Stimulated activated CD4-positive, alpha-beta T cell treated with anti-CD3 and anti-CD28 coated beads, Interleukin-4, amount 100 ng/mL, for 48 hours (primary cell): ENCODE measurements around the gene SPON2.

Experiments
- DNase-seq, 2 donors: peaks; one replicate each; pipeline ENCODE4 v3.0.0-alpha.2; 2020; ENCODE audit warnings: low read depth in 2 of 2

SPON2 gene

DNA sequence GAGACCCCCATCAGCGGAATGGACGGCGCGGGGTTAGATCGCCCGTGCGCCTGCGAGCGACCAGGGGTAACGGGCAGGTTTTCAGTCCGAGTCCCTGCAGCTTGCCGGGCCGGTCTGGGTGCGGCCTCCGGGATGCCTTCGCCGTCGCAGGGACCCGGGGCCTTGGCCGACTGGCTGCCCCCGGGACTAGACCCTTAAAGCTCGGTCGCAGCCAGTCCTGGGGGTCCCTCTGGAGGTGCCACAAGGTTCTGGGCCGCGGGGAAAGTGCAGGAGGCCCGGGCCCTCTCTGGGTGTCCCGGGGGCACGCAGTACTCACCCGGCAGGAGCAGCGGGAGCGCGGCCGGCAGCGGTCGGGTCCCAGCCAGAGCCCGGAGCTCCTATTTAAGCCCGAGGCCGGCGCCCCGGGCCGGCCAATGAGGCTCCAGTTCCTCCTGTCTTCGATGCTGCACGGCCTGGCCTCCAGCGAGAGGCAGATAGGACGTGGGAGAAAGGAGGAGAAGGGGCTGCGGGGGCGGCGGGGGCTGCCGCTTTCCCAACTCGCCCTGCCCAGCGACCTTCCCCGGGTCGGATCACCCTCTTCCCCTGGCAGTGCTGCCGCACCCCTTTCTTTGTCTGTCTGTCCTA lies at the start of gene SPON2:
SPON2 (minus strand) TSS at position 356 of the 624 bp plus-strand sequence.
- no peak for DNase-seq

- no peak for DNase-seq
These were observed 48.9 kb upstream of the SPON2 start for GRCh38 chr4:1221155-1221870.

DNA sequence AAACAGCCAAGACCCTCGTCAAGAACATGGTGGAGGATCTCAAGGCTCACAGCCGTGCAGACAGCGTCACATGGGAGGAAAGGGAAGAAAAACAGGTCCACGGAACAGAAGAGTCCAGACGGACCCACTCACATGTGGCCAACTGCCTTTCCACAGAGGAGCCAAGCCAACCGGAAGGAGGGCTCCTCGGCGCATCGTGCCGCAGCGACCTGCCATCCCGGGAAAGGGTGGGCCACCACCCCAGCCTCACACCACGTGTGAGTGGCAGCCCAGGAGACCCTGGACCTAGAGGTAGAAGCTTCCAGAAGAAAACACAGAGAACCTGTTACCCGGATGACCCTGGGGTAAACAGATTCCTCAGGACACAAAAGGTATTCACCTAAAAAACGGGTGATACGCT lies 48.2 kb upstream of the SPON2 start:
- DNase-seq, result no peak

GRCh38 chr4:1219566-1219950 lies 47.2 kb upstream of the SPON2 start:
- DNase-seq, result no peak

- DNase-seq, result no peak
These were observed 46.5 kb upstream of the SPON2 start for GRCh38 chr4:1218634-1219565.

- no peak for DNase-seq
These were observed 45.0 kb upstream of the SPON2 start for GRCh38 chr4:1217366-1217765.

GRCh38 chr4:1216869-1217294 lies 44.5 kb upstream of the SPON2 start:
- peak; percentile 49 to 64 for DNase-seq

DNA sequence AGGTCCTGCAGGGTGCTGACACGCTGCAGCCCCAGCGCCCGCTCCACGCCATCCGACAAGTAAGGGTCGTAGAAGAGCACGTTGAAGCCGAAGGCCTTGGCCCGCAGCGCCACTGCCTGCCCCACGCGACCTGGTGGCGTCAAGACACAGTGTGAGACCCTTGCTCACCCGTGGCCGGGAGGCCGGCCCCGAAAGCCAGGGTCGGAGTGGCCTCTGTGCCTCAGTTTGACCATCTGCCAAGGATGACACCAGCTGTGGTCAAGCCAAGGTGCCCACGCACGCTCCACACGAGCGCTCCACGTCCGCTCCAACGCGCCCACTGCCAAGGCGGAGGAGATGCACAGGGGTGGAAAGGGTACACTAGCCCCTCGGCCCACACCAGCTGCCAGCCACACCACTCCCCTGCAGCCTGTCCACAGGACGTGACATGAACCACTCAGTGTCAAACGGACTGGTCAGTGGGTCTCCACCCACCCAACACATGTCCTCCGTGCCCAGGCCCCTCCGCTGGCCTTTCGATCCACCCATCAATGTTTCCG lies 43.8 kb upstream of the SPON2 start:
- DNase-seq, result no peak

- DNase-seq, result no peak
These were observed 43.0 kb upstream of the SPON2 start for GRCh38 chr4:1215141-1216075.

DNA sequence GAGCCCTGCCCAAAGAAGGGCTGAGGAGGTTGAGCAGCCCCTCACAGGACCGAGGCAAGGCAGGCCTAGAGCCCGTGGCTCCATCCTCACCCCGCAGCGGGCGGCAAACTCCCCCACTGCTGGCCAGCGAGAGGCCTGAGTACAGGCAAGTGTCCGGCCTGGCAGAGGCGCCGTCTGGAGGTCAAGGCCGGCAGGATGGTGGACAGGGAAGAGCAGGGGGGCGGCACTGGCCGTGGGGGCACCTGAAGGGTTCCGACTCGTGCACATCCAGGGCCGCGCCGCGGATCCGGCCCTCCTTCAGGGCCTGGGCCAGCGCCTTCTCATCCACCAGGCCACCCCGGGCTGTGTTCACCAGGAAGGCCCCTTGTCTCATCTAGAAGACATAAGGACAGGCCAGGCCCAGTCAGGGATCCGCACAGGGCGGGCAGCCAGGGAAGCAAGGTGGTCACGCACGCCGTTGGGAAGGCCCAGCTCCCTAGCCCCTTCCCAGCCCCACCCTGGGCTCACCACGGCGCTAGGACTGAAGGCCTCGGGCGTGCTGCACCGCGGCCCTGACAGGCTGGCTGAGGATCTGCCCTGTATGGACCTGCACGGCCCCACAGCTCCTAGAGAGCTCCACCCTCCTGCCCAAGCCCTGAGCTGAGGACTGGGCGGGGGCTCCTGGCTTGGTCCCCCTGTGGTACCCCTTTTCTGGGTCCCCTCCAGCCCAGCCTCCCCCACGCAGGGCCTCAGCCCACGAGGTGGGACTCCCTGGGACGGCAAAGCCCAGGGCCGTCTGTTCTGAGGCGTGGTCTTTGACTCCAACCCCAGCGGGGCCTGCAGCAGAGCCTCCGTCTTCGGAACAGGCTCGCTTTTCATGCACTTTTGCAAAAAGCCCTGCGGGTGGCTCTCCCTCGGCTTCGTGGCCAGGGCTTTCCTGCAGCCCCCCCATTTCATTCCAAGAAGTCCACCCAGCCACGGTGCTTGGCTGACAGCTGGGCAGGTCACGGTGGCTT lies 42.0 kb upstream of the SPON2 start:
- DNase-seq, result no peak

- DNase-seq, result no peak
These were observed 41.1 kb upstream of the SPON2 start for GRCh38 chr4:1213336-1213995.

DNA sequence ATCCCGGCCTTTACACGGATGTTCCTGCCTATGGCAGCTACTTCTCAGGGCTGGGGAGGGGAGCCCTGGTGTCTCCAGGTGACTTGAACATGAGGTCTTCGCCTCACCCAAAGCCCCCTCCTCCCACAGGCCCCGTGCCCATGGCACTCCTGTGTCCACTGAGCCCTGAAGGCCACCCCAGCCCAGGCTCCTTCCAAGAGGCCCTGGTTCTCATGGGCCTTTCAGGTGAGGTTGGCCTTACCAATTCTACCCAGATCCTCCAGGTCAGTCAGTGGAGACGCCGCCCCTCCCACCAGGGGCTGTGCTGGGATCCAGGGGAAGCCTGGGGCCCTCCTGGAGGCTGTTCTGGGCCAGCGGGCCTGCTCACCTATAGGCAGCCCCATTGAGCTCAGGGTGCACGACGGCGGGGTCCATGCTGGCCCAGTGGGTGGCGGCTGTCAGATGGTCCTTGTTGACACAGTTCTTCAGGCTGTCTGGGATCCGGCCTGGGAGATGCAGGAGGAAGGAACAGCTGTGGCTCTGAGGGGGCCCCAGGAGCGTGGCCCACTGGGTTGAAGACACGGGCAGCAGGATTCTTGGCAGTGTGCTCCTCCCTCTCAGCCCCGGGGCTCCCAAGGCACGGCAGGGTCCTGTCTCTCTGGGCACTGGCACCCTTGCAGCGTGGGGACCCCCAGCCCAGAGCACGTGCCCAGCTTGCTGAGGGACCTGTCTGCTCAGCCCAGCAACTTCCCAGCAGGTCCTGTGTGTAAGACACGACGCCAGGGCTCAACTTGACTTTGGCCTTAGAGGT lies 40.4 kb upstream of the SPON2 start:
- no peak for DNase-seq

GRCh38 chr4:1211891-1212545 lies 39.6 kb upstream of the SPON2 start:
- no peak for DNase-seq

- no peak for DNase-seq
These were observed 39.0 kb upstream of the SPON2 start for GRCh38 chr4:1211371-1211770.

GRCh38 chr4:1210971-1211370 lies 38.6 kb upstream of the SPON2 start:
- no peak for DNase-seq

DNA sequence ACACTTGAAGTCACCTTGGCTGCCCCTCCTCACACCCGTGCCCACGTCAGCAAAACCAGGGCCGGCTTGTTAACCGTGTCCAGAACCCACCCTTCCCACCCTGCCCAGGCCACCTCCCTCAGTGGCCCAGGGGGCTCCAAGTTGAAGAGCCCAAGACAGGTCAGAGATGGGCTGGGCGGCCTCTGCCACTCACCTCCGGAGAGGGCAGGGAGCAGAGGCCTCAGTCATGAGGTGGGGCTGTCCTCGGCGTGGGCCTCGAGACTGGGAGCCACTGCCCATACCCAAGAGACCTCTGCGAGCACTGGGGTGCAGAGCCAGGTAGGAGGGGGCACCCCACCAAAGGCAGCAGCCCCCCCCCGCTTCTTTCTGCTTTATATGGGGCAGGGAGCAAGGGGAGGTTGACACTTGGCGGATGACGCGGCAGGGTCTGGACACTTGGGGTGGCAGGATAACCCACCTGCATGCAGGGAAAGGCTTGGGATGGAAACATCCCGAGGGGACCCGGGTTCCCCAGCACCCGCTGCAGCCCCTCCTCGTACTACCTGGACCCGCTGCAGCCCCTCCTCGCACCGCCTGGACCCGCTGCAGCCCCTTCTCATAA lies 38.0 kb upstream of the SPON2 start:
- DNase-seq, result no peak

- DNase-seq, result no peak
These were observed 37.4 kb upstream of the SPON2 start for GRCh38 chr4:1209821-1210220.
